GM18861 (cell line): ENCODE results near the gene MIB2.
"Not testable (repeated sequence)": the region's sequence is repeated elsewhere in the genome, so short reads cannot be mapped to it uniquely, and the experiment has no call there.

Experiments
- ATAC-seq: cut with Tn5 transposase; IDR thresholded peaks from one replicate; pipeline ENCODE4 v1.9.1; 2021; ENCODE audit not compliant: unreplicated experiment

The MIB2 gene

GRCh38 chr1:1646326-1646725, 31.0 kb downstream of the MIB2 start:
- not testable (repeated sequence) for ATAC-seq

- not testable (repeated sequence) for ATAC-seq
Observed at GRCh38 chr1:1647567-1648241, 32.4 kb downstream of the MIB2 start.

GRCh38 chr1:1648265-1648664, 33.0 kb downstream of the MIB2 start:
- not testable (repeated sequence) for ATAC-seq

GRCh38 chr1:1658583-1659549, 43.6 kb downstream of the MIB2 start, which contains the start of gene CDK11B:
TSS of gene CDK11B (minus strand) at chr1:1659004. CDS start at chr1:1657485, 1,519 bp downstream.
- ATAC-seq = peak; percentile 67

- ATAC-seq = not testable (repeated sequence)
Observed at GRCh38 chr1:1662392-1662791, 47.1 kb downstream of the MIB2 start.

GRCh38 chr1:1662830-1663560, 47.7 kb downstream of the MIB2 start:
- not testable (repeated sequence) for ATAC-seq

- ATAC-seq = not testable (repeated sequence)
Observed at GRCh38 chr1:1664318-1664717, 49.0 kb downstream of the MIB2 start.

GRCh38 chr1:1664941-1665814, 49.9 kb downstream of the MIB2 start:
- ATAC-seq = no peak

- ATAC-seq = no peak
Observed at GRCh38 chr1:1665815-1666251, 50.5 kb downstream of the MIB2 start.

- ATAC-seq = no peak
Observed at GRCh38 chr1:1666526-1666925, 51.2 kb downstream of the MIB2 start.

- ATAC-seq = no peak
Observed at GRCh38 chr1:1669468-1670440, 54.5 kb downstream of the MIB2 start.

GRCh38 chr1:1670866-1671265, 55.6 kb downstream of the MIB2 start:
- no peak for ATAC-seq

- ATAC-seq = no peak
Observed at GRCh38 chr1:1671365-1672119, 56.2 kb downstream of the MIB2 start.

GRCh38 chr1:1672181-1672965, 57.1 kb downstream of the MIB2 start:
- no peak for ATAC-seq

GRCh38 chr1:1674806-1675205, 59.5 kb downstream of the MIB2 start:
- ATAC-seq = not testable (repeated sequence)

- not testable (repeated sequence) for ATAC-seq
Observed at GRCh38 chr1:1675218-1675617, 59.9 kb downstream of the MIB2 start.

- ATAC-seq = not testable (repeated sequence)
Observed at GRCh38 chr1:1676087-1676486, 60.8 kb downstream of the MIB2 start.
